ENCODE measurements around the gene EDEM3. TPM values are rescaled to one million over a fixed set of nuclear protein-coding genes. Genes with fewer than 3 reads are reported as not detected.
A peak's percentile ranks its signal among the peaks of the same experiment; 100 is the strongest.

EDEM3 gene
- total RNA-seq, 1 experiment from 2014 or later = 12.7 TPM

DNA sequence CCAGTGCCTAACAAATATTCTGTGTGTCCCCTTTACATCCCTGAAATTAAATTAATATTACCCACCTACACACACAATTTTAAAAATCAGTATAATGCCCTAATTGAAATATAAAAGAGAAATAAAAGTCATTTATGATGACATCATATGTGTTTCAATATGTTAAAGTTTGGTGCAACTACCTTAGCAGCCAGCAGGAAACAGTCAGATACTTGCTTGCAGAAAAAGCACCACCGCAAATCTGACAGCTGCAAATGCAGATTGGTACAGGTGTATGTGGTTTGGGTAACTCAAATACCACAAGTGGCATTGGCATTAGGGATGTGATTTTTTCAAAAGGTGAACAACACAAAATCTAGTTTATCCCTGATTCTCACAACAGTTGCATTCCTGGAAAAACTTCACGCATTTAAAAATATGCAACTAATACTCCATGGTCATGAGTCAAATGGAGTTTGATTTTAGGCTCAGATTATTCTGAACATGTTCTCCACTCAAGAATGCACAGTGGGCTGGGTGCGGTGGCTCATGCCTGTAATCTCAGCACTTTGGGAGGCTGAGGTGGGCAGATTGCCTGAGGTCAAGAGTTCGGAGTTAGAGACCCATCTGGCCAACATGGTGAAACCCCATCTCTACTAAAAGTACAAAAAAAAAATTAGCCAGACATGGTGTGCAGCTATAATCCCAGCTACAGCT, 106.3 kb downstream of the EDEM3 start:
- no peak for DNase-seq (ENCODE audit: low spot score)
- in situ Hi-C loops (cut with HindIII; ENCODE audit: low sequenced_read_pairs) = no loop called here

DNA sequence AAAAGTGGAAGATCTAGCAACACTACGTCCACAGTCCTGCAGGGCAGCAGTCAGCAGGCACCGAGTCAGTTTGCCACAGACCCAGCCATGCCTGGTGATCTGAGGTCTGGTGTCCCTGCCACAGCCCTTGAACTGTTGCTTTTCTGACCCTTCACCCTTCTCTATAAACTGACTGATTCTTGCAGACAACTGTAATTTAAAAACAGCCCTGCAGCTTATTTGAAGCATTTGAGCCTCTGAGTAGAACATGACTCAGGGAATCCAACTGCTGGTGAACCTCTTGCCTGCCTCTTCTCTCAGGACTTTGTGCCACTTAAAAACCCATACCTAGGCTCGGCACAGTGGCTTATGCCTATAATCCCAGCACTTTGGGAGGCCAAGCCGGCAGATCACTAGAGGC, 107.2 kb downstream of the EDEM3 start:
- DNase-seq (ENCODE audit: low spot score) = no peak
- in situ Hi-C loops (cut with HindIII; ENCODE audit: low sequenced_read_pairs) = no loop called here

DNA sequence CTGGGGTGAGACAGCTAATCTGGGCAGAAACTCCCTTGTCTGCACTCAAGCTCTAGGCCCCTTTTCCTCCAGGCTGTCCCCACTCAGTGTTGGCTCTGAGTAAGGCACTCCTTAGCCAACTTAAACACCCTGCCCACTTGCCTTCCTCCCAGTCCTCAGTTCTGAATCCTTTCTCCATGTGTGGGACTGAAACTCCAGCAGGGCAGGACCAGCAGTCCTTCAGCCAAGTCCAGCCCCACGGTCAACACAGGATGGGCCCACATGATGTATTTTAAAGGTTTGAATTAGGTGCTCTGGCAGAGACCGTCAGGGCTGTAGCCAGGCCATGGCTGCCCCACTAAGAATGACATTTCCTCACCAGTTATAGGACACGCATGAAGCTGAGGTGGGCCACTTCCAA, 107.8 kb downstream of the EDEM3 start:
- in situ Hi-C loops (cut with HindIII; ENCODE audit: low sequenced_read_pairs) = no loop called here
- no peak for DNase-seq (ENCODE audit: low spot score)

DNA sequence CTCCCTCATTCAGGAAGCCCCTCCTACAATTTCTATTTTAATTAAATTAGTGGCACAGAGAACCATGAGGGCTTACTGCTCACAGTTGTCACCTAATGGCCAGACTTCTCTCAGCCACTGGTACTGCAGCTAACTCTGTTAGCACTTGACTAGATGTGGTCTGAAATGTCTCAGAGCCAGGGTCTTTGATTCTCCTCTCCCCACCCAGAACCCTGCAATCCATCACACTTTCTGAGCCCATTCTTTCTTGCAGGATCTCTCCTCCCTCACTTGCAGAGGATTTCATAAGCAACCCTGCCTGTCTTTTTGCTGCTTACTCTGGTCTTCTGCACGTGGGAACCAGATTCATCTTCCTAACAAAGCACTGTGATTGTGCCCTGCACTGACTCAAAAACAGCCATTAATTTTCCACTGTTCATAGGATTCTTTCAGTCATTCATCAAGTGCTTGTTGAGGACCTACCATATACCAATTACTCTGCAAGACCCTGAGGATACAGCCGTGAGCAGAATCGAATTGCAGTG, 108.4 kb downstream of the EDEM3 start:
- no peak for DNase-seq (ENCODE audit: low spot score)
- in situ Hi-C loops (cut with HindIII; ENCODE audit: low sequenced_read_pairs) = no loop called here

DNA sequence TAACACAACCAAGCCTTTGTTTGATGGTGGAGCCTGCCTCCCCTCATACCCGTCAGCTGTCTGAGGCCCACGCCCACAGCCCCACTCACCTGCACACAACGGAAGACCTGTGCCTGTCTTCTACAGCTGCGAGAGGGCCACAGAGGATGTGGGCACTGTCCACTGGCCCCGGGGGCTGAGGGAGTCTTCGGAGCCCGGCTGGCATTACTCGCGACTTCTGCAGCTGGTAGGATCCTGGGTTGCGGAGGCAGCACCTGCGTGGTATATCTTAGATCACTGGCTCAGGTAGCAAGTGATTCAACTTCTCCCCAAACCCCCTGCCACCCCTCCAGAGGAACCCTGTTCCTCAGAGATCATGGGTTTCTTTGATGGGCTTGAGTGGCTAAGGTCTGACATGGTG, 109.9 kb downstream of the EDEM3 start:
- DNase-seq (ENCODE audit: low spot score) = no peak
- in situ Hi-C loops (cut with HindIII; ENCODE audit: low sequenced_read_pairs) = no loop called here

DNA sequence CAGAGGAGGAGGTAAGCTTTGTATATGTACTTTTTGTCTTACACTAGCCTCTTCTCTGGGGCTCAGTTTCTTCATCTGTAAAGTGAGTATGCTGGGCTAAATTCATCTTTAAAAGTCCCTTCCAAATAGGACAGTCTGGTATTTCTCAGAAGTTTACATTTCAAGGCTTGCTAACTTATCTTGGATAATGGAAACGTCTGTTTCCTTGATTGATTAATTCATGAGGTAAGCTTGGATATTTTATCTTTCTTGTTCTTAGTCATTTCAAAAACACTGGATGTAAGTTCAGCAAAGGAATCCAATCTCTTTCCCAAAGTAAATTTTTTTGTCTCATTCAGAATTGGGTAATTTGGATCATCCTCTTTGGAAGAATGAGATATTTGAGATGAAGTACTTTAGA, 111.0 kb downstream of the EDEM3 start:
- no peak for DNase-seq (ENCODE audit: low spot score)
- in situ Hi-C loops (cut with HindIII; ENCODE audit: low sequenced_read_pairs) = no loop called here

DNA sequence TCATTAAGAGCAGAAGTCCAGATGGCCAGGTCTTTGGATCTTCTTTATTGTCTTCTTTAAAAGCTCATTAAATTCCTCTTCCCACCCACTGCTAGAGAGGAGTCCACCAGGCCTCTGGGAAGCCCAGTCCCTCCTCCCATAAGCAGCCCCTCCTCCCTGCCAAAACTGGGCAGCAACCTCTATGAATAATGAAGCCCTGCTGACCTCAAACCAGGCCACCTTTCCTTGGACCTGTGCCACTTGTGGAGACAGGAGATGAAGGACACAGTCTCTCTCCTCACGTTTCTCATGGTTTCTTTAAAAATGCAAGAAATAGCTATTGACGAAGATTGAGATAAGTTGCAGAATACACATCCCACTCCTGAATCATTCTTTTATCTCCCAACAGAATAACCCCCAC, 112.8 kb downstream of the EDEM3 start:
- in situ Hi-C loops (cut with HindIII; ENCODE audit: low sequenced_read_pairs) = no loop called here
- peak; percentile 9 for DNase-seq (ENCODE audit: low spot score)

DNA sequence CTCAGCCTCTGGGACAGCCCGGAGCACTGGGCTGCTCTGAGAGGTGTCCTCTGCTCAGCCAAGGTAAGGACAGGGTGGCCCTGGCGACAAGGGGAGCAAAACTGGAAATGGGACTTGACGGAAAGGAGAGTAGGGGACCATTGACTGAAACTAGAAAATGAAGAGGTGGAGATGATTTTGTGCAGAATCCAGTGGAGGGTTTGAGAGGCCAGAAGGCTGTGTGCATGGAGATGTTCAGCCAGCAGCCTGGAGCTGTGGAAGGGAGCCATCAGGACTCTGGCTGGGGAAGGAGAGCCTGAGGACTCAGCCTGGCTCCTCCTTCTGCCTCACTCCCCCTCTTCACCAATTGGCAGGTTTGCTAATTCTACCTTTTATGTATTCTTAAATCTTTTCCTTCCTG, 114.2 kb downstream of the EDEM3 start:
- in situ Hi-C loops (cut with HindIII; ENCODE audit: low sequenced_read_pairs) = no loop called here
- no peak for DNase-seq (ENCODE audit: low spot score)

Other genes starting within 250 kb of the EDEM3 start
- 0.62 and 0.98 TPM in 2 replicates for gene NIBAN1, start 219.7 kb upstream of the EDEM3 start, total RNA-seq (2014; rRNA removed; shearing (Covaris generic))